IMR-90 (cell line): Measurements from ENCODE around the gene GPR108. TPM values are rescaled to one million over a fixed set of nuclear protein-coding genes. Genes with fewer than 3 reads are reported as not detected.

Source experiments
- ATAC-seq: fragments of 200-7000 bp; cut with Tn5 transposase; 2 replicates; pipeline ENCODE4 v1.9.1; 2020; ENCODE audit warnings: low read depth, mild to moderate bottlenecking, moderate library complexity
- BruUV-seq: library from RNA; stranded (reverse); fragments of 400-500 nt; replicated peaks from 2 replicates; lab custom pipeline; 2021; lab: Mats Ljungman, UMichigan
- CTCF ChIA-PET: fragments of 300-600 bp; formaldehyde crosslinking; extraction: SDS; loops from one replicate; lab custom pipeline; 2021; ENCODE audit warnings: antibody characterized with exemption; lab: Yijun Ruan, JAX
- POLR2A ChIA-PET: fragments of 300-600 bp; sonication (Branson Sonifier 250); formaldehyde crosslinking; loops from one replicate; lab custom pipeline; 2022; ENCODE audit warnings: antibody characterized with exemption; ENCODE audit not compliant: unreplicated experiment; lab: Charles Lee
- DNase-seq: peaks from one replicate; pipeline ENCODE4 v3.0.0; 2013
- H2AFZ ChIP-seq: replicated peaks from 2 replicates; pipeline ENCODE3; 2013; ENCODE audit warnings: low read length, mild to moderate bottlenecking; ENCODE audit not compliant: poor library complexity
- H2AK5ac ChIP-seq: 2 replicates; pipeline ENCODE4 v1.6.1; 2013; ENCODE audit warnings: low read depth, low read length, inconsistent platforms
- H2AK9ac ChIP-seq: replicated peaks from 2 replicates; pipeline ENCODE3; 2013; ENCODE audit warnings: mild to moderate bottlenecking, low read depth, low read length, moderate library complexity; ENCODE audit not compliant: poor library complexity
- H2BK120ac ChIP-seq: 2 replicates; pipeline ENCODE4 v1.6.1; 2013; ENCODE audit warnings: low read depth, low read length, inconsistent platforms
- H2BK15ac ChIP-seq: 3 replicates; pipeline ENCODE4 v1.6.1; 2013; ENCODE audit warnings: low read depth, low read length, inconsistent platforms
- H2BK20ac ChIP-seq: 2 replicates; pipeline ENCODE4 v1.6.1; 2013; ENCODE audit warnings: low read depth, mild to moderate bottlenecking, inconsistent platforms, low read length, moderate library complexity
- H2BK5ac ChIP-seq: 2 replicates; pipeline ENCODE4 v1.6.1; 2013; ENCODE audit warnings: mild to moderate bottlenecking, low read depth, low read length, inconsistent platforms; ENCODE audit not compliant: poor library complexity, severe bottlenecking
- H3K14ac ChIP-seq: replicated peaks from 2 replicates; pipeline ENCODE4 v1.6.1; 2013; ENCODE audit warnings: low read depth, low read length, inconsistent platforms
- H3K18ac ChIP-seq: 2 replicates; pipeline ENCODE4 v1.6.1; 2013; ENCODE audit warnings: low read depth, low read length, control low read depth
- H3K23ac ChIP-seq: 2 replicates; pipeline ENCODE4 v1.6.1; 2013; ENCODE audit warnings: low read depth, low read length, inconsistent platforms
- H3K27ac ChIP-seq: 2 replicates; pipeline ENCODE4 v1.5.1; 2013; ENCODE audit warnings: mild to moderate bottlenecking, control low read depth, low read length; ENCODE audit not compliant: insufficient read depth
- H3K27me3 ChIP-seq: 2 replicates; pipeline ENCODE4 v1.6.1; 2013; ENCODE audit warnings: low read length; ENCODE audit not compliant: control insufficient read depth, insufficient read depth
- H3K36me3 ChIP-seq: 2 replicates; pipeline ENCODE4 v1.6.1; 2013; ENCODE audit warnings: low read length, mixed read lengths; ENCODE audit not compliant: control insufficient read depth, insufficient read depth
- H3K4ac ChIP-seq: 2 replicates; pipeline ENCODE4 v1.6.1; 2013; ENCODE audit warnings: low read depth, low read length, inconsistent platforms
- H3K4me1 ChIP-seq: 2 replicates; pipeline ENCODE4 v1.6.1; 2013; ENCODE audit warnings: low read length, mixed read lengths; ENCODE audit not compliant: control insufficient read depth, insufficient read depth
- H3K4me2 ChIP-seq: 2 replicates; pipeline ENCODE4 v1.6.1; 2013; ENCODE audit warnings: low read depth, mild to moderate bottlenecking, control low read depth, low read length, moderate library complexity
- H3K4me3 ChIP-seq: 2 replicates; pipeline ENCODE4 v1.5.1; 2013; ENCODE audit warnings: low read depth, mild to moderate bottlenecking, control low read depth, low read length, moderate library complexity; ENCODE audit not compliant: insufficient read depth
- H3K56ac ChIP-seq: 2 replicates; pipeline ENCODE4 v1.6.1; 2013; ENCODE audit warnings: low read length, inconsistent platforms; ENCODE audit not compliant: insufficient read depth; ENCODE audit errors: extremely low read depth
- H3K79me1 ChIP-seq, 2 experiments: 2 replicates each; pipeline ENCODE4 v1.6.1; 2013; ENCODE audit warnings: low read length in 2 of 2, inconsistent platforms in 1 of 2, low read depth in 1 of 2
- H3K9ac ChIP-seq: 2 replicates; pipeline ENCODE4 v1.6.1; 2013; ENCODE audit warnings: low read depth, low read length, control low read depth
- H3K9me1 ChIP-seq: 2 replicates; pipeline ENCODE4 v1.6.1; 2013; ENCODE audit warnings: low read length, inconsistent platforms; ENCODE audit not compliant: insufficient read depth
- H3K9me3 ChIP-seq: 2 replicates; pipeline ENCODE4 v1.6.1; 2013; ENCODE audit warnings: low read length; ENCODE audit not compliant: control insufficient read depth, insufficient read depth
- H4K20me1 ChIP-seq: 2 replicates; pipeline ENCODE4 v1.6.1; 2013; ENCODE audit warnings: low read length, inconsistent platforms; ENCODE audit not compliant: insufficient read depth
- H4K5ac ChIP-seq: 2 replicates; pipeline ENCODE4 v1.6.1; 2013; ENCODE audit warnings: mild to moderate bottlenecking, low read depth, low read length, control low read depth
- H4K8ac ChIP-seq, 2 experiments: 2 replicates each; pipeline ENCODE4 v1.6.1; 2013; ENCODE audit warnings: low read depth in 2 of 2, low read length in 2 of 2, control low read depth in 1 of 2, inconsistent platforms in 1 of 2
- H4K91ac ChIP-seq: 2 replicates; pipeline ENCODE4 v1.6.1; 2013; ENCODE audit warnings: low read depth, low read length, inconsistent platforms; ENCODE audit not compliant: insufficient read depth
- BHLHE40 ChIP-seq: fragments of 150-350 bp; IDR thresholded peaks from 2 replicates; pipeline ENCODE4 v1.6.1; 2016; ENCODE audit warnings: mild to moderate bottlenecking, low read depth, low read length
- CEBPB ChIP-seq: IDR thresholded peaks from 2 replicates; pipeline ENCODE4 v1.6.1; 2012; ENCODE audit warnings: low read depth, low read length, improper control_type of control experiment
- CHD1 ChIP-seq: IDR thresholded peaks from 2 replicates; pipeline ENCODE4 v1.6.1; 2012; ENCODE audit warnings: low read depth, low read length, improper control_type of control experiment
- ELK1 ChIP-seq: fragments of 150-350 bp; IDR thresholded peaks from 2 replicates; pipeline ENCODE4 v1.6.1; 2016; ENCODE audit warnings: low read depth, mild to moderate bottlenecking, low read length, moderate library complexity, borderline replicate concordance
- FOS ChIP-seq: fragments of 150-350 bp; IDR thresholded peaks from 2 replicates; pipeline ENCODE4 v1.6.1; 2016; ENCODE audit warnings: low read depth, low read length
- MAFK ChIP-seq: IDR thresholded peaks from 2 replicates; pipeline ENCODE4 v1.6.1; 2012; ENCODE audit warnings: low read depth, low read length, improper control_type of control experiment
- MAZ ChIP-seq: IDR thresholded peaks from 2 replicates; pipeline ENCODE4 v1.6.1; 2012; ENCODE audit warnings: low read depth, mild to moderate bottlenecking, low read length, improper control_type of control experiment, moderate library complexity, borderline replicate concordance
- MXI1 ChIP-seq: IDR thresholded peaks from 2 replicates; pipeline ENCODE4 v1.6.1; 2012; ENCODE audit warnings: low read depth, mild to moderate bottlenecking, low read length, moderate library complexity, borderline replicate concordance
- NFE2L2 ChIP-seq: fragments of 150-350 bp; IDR thresholded peaks from 2 replicates; pipeline ENCODE4 v1.6.1; 2016; ENCODE audit warnings: low read depth, mild to moderate bottlenecking, low read length
- POLR2A ChIP-seq: IDR thresholded peaks from 2 replicates; pipeline ENCODE4 v1.6.1; 2012; ENCODE audit warnings: mild to moderate bottlenecking, low read depth, low read length
- RAD21 ChIP-seq: IDR thresholded peaks from 2 replicates; pipeline ENCODE4 v1.6.1; 2012; ENCODE audit warnings: low read length, improper control_type of control experiment
- RCOR1 ChIP-seq: IDR thresholded peaks from 2 replicates; pipeline ENCODE4 v1.6.1; 2012; ENCODE audit warnings: mild to moderate bottlenecking, low read length, improper control_type of control experiment; ENCODE audit not compliant: insufficient replicate concordance
- RFX5 ChIP-seq: IDR thresholded peaks from 2 replicates; pipeline ENCODE4 v1.8.0; 2012; ENCODE audit warnings: low read depth, mild to moderate bottlenecking, low read length, moderate library complexity
- SMC3 ChIP-seq: fragments of 150-350 bp; IDR thresholded peaks from 2 replicates; pipeline ENCODE4 v1.6.1; 2016; ENCODE audit warnings: low read depth, mild to moderate bottlenecking, antibody characterized with exemption, low read length, moderate library complexity
- WGBS, 2 experiments: methylation state at CpG; one replicate each; pipeline versions ENCODE4 v1.1.5 to v1.1.7; 2013; ENCODE audit warnings: missing lambda C conversion rate in 2 of 2; ENCODE audit not compliant: insufficient read length in 1 of 2; ENCODE audit errors: extremely low coverage in 2 of 2; 5-methylcytosine and 5-hydroxymethylcytosine counted together
- dilution Hi-C: fragments of 300-500 bp; cut with HindIII; formaldehyde crosslinking; loops from one replicate; pipeline ENCODE4 v1.14.3; 2018; ENCODE audit warnings: low sequenced_read_pairs; ENCODE audit not compliant: unreplicated experiment
- in situ Hi-C: fragments of 300-500 bp; cut with MboI; formaldehyde crosslinking; loops from 3 replicates; pipeline ENCODE4 v1.14.3; 2019; ENCODE audit warnings: low sequenced_read_pairs, inconsistent platforms, mixed read lengths
- intact Hi-C: fragments of 100-400 bp; cut with micrococcal nuclease; formaldehyde crosslinking; loops from 2 replicates; pipeline ENCODE4 v1.10.0; 2022
- polyA plus RNA-seq, 3 experiments: library from polyadenylated mRNA; depleted of rRNA; stranded (reverse); fragments of >200 nt; gene quantifications; 2 replicates each; pipeline ENCODE4 v1.2.3, GENCODE V29; 2012; ENCODE audit warnings: low replicate concordance in 1 of 3
- total RNA-seq: library from RNA; depleted of rRNA; stranded (reverse); fragments of >200 nt; gene quantifications from 2 replicates; pipeline ENCODE4 v1.2.3, GENCODE V29; 2012
- TF ChIP-seq, protein P1 (sequence below): conservative IDR thresholded peaks from 2 replicates; pipeline ENCODE4 v1.5.1; 2012; ENCODE audit warnings: mild to moderate bottlenecking, low read depth, low read length, improper control_type of control experiment
- TF ChIP-seq, protein P2 (sequence below): fragments of 150-350 bp; IDR thresholded peaks from 2 replicates; pipeline ENCODE4 v1.6.1; 2017; ENCODE audit warnings: mild to moderate bottlenecking, antibody characterized with exemption, low read length, low read depth

Gene GPR108
- total and polyA plus RNA-seq, 2 of the 4 experiments (the other 2 are of a cell fraction), result 28.0 to 38.9 TPM

- TF ChIP-seq BHLHE40 (no peak), MXI1 (no peak), CHD1 (no peak), FOS (no peak), MAZ (no peak), RCOR1 (no peak), NFE2L2 (no peak), RFX5 (no peak), CEBPB (no peak), RAD21 (no peak), ELK1 (no peak), POLR2A (no peak), MAFK (no peak), SMC3 (no peak)
- TF ChIP-seq, protein P1, sequence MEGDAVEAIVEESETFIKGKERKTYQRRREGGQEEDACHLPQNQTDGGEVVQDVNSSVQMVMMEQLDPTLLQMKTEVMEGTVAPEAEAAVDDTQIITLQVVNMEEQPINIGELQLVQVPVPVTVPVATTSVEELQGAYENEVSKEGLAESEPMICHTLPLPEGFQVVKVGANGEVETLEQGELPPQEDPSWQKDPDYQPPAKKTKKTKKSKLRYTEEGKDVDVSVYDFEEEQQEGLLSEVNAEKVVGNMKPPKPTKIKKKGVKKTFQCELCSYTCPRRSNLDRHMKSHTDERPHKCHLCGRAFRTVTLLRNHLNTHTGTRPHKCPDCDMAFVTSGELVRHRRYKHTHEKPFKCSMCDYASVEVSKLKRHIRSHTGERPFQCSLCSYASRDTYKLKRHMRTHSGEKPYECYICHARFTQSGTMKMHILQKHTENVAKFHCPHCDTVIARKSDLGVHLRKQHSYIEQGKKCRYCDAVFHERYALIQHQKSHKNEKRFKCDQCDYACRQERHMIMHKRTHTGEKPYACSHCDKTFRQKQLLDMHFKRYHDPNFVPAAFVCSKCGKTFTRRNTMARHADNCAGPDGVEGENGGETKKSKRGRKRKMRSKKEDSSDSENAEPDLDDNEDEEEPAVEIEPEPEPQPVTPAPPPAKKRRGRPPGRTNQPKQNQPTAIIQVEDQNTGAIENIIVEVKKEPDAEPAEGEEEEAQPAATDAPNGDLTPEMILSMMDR, result no peak
- TF ChIP-seq, protein P2, sequence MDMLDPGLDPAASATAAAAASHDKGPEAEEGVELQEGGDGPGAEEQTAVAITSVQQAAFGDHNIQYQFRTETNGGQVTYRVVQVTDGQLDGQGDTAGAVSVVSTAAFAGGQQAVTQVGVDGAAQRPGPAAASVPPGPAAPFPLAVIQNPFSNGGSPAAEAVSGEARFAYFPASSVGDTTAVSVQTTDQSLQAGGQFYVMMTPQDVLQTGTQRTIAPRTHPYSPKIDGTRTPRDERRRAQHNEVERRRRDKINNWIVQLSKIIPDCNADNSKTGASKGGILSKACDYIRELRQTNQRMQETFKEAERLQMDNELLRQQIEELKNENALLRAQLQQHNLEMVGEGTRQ, result no peak
- POLR2A ChIA-PET, result no interaction called here
- H3K36me3 ChIP-seq, result no peaks in the 10 kb centered on the region
- no peak overlapping the region for H4K91ac ChIP-seq
- no peak overlapping the region for H2BK120ac ChIP-seq
- H3K4me1 ChIP-seq, result no peaks in the 10 kb centered on the region
- no TSS peak for BruUV-seq
- peaks cover 2% of the 10 kb centered on the region; the same call in 1 of the 2 replicates for H3K27me3 ChIP-seq
- no peak overlapping the region for H4K5ac ChIP-seq
- no peak overlapping the region for H2BK20ac ChIP-seq
- no peak overlapping the region for H3K27ac ChIP-seq
- no peaks in the 10 kb centered on the region for H3K9me3 ChIP-seq
- H3K56ac ChIP-seq, result no peak overlapping the region
- in situ Hi-C loops (no loop called here), dilution Hi-C loops (no loop called here), intact Hi-C loops (no loop called here)
- H3K23ac ChIP-seq, result no peak overlapping the region
- no peak overlapping the region for H3K18ac ChIP-seq
- ATAC-seq, result no peak
- no peaks in the 10 kb centered on the region for H3K79me1 ChIP-seq
- H3K4me2 ChIP-seq, result no peak overlapping the region
- H2AK9ac ChIP-seq, result no peak overlapping the region
- no peaks in the 10 kb centered on the region for H4K20me1 ChIP-seq
- no peak overlapping the region for H2BK15ac ChIP-seq
- no peak overlapping the region for H3K14ac ChIP-seq
- no peak overlapping the region for H4K8ac ChIP-seq
- H2AFZ ChIP-seq, result no peak overlapping the region
- H3K9me1 ChIP-seq, result no peaks in the 10 kb centered on the region
- 79% methylated on average over 3 of the region's 11 CpGs; no CpG with 5 or more reads in 1 of the 2 experiments for WGBS, 2 experiments
- H3K4me3 ChIP-seq, result no peak overlapping the region
- no peak overlapping the region for H3K4ac ChIP-seq
- CTCF ChIA-PET, result no interaction called here
- no peak overlapping the region for H2AK5ac ChIP-seq
- H3K9ac ChIP-seq, result no peak overlapping the region
- no peak for DNase-seq
- no peak overlapping the region for H2BK5ac ChIP-seq
Observed at GRCh38 chr19:6705931-6706632, 31.3 kb downstream of the GPR108 start.
